ENCODE results near the gene MUTYH. TPM values are rescaled to one million over a fixed set of nuclear protein-coding genes. Genes with fewer than 3 reads are reported as not detected.

The MUTYH gene
- total RNA-seq, 1 donor from 2014 or later, result 6.6 TPM

- Histone ChIP-seq H3K27ac (ENCODE audit: low read depth, low read length) (no peak overlapping the region), H3K4me3 (ENCODE audit: insufficient read depth, low read depth, low read length) (no peak overlapping the region), H2AFZ (ENCODE audit: low read depth, low read length) (no peak overlapping the region), H3K79me2 (ENCODE audit: insufficient read depth, low read length) (no peaks in the 10 kb centered on the region), H3K36me3 (ENCODE audit: insufficient read depth, low read length) (peaks cover 10% of the 10 kb centered on the region), H3K27me3 (ENCODE audit: insufficient read depth, low read length) (no peaks in the 10 kb centered on the region), H3K9me3 (ENCODE audit: insufficient read depth, low read depth, low read length) (no peaks in the 10 kb centered on the region), H3K4me1 (ENCODE audit: insufficient read depth, low read length) (peaks cover 5% of the 10 kb centered on the region), H3K9ac (ENCODE audit: low read length) (no peak overlapping the region), H4K20me1 (ENCODE audit: insufficient read depth, low read length) (no peaks in the 10 kb centered on the region), H3K4me2 (ENCODE audit: low read length) (peak overlapping the region; percentile 31)
- no peak for DNase-seq (ENCODE audit: low read depth)
- FAIRE-seq, result no peak
- H3K27me3 Mint-ChIP-seq (ENCODE audit: low read depth, unreplicated experiment), result no peaks in the 10 kb centered on the region
- H3K4me1 Mint-ChIP-seq (ENCODE audit: low read depth, unreplicated experiment), result peaks cover 17% of the 10 kb centered on the region
- peak overlapping the region; percentile 83 for H3K27ac Mint-ChIP-seq (ENCODE audit: unreplicated experiment)
- H3K9me3 Mint-ChIP-seq (ENCODE audit: unreplicated experiment), result no peaks in the 10 kb centered on the region
- no peak overlapping the region for H3K4me3 Mint-ChIP-seq (ENCODE audit: unreplicated experiment)
- TF ChIP-seq EZH2 (IDR thresholded peaks at IDR 0.05; ENCODE audit: insufficient read depth, low read length) (no peak), CTCF (IDR thresholded peaks at IDR 0.05; ENCODE audit: insufficient read depth, low read depth, low read length) (no peak)
- peaks cover 13% of the 10 kb centered on the region for H3K36me3 Mint-ChIP-seq (ENCODE audit: low read depth, unreplicated experiment)
These were observed 8.3 kb upstream of the MUTYH start for GRCh38 chr1:45348609-45348965.

GRCh38 chr1:45348020-45348419, 7.8 kb upstream of the MUTYH start:
- TF ChIP-seq EZH2 (IDR thresholded peaks at IDR 0.05; ENCODE audit: insufficient read depth, low read length), result no peak
- TF ChIP-seq CTCF (IDR thresholded peaks at IDR 0.05; ENCODE audit: insufficient read depth, low read depth, low read length), result no peak
- Mint-ChIP-seq H3K4me3 (ENCODE audit: unreplicated experiment) (no peak overlapping the region), H3K9me3 (ENCODE audit: unreplicated experiment) (no peaks in the 10 kb centered on the region), H3K4me1 (ENCODE audit: low read depth, unreplicated experiment) (peaks cover 17% of the 10 kb centered on the region), H3K27ac (ENCODE audit: unreplicated experiment) (peak overlapping the region; percentile 83), H3K27me3 (ENCODE audit: low read depth, unreplicated experiment) (no peaks in the 10 kb centered on the region), H3K36me3 (ENCODE audit: low read depth, unreplicated experiment) (peaks cover 10% of the 10 kb centered on the region)
- no peak for FAIRE-seq
- H3K4me3 ChIP-seq (ENCODE audit: insufficient read depth, low read depth, low read length), result no peak overlapping the region
- no peak overlapping the region for H3K27ac ChIP-seq (ENCODE audit: low read depth, low read length)
- H3K9ac ChIP-seq (ENCODE audit: low read length), result no peak overlapping the region
- H2AFZ ChIP-seq (ENCODE audit: low read depth, low read length), result no peak overlapping the region
- no peaks in the 10 kb centered on the region for H3K9me3 ChIP-seq (ENCODE audit: insufficient read depth, low read depth, low read length)
- H3K4me1 ChIP-seq (ENCODE audit: insufficient read depth, low read length), result peaks cover 5% of the 10 kb centered on the region
- no peaks in the 10 kb centered on the region for H3K27me3 ChIP-seq (ENCODE audit: insufficient read depth, low read length)
- H3K4me2 ChIP-seq (ENCODE audit: low read length), result peak overlapping the region; percentile 31
- H4K20me1 ChIP-seq (ENCODE audit: insufficient read depth, low read length), result no peaks in the 10 kb centered on the region
- H3K36me3 ChIP-seq (ENCODE audit: insufficient read depth, low read length), result peaks cover 15% of the 10 kb centered on the region
- peak; percentile 22 for DNase-seq (ENCODE audit: low read depth)
- H3K79me2 ChIP-seq (ENCODE audit: insufficient read depth, low read length), result no peaks in the 10 kb centered on the region

- DNase-seq (ENCODE audit: low read depth) (no peak), FAIRE-seq (no peak)
- Mint-ChIP-seq H3K27me3 (ENCODE audit: low read depth, unreplicated experiment) (no peaks in the 10 kb centered on the region), H3K4me1 (ENCODE audit: low read depth, unreplicated experiment) (peaks cover 17% of the 10 kb centered on the region), H3K36me3 (ENCODE audit: low read depth, unreplicated experiment) (peaks cover 14% of the 10 kb centered on the region), H3K4me3 (ENCODE audit: unreplicated experiment) (no peak overlapping the region), H3K9me3 (ENCODE audit: unreplicated experiment) (no peaks in the 10 kb centered on the region), H3K27ac (ENCODE audit: unreplicated experiment) (no peak overlapping the region)
- Histone ChIP-seq H2AFZ (ENCODE audit: low read depth, low read length) (no peak overlapping the region), H3K27me3 (ENCODE audit: insufficient read depth, low read length) (no peaks in the 10 kb centered on the region), H3K9ac (ENCODE audit: low read length) (no peak overlapping the region), H4K20me1 (ENCODE audit: insufficient read depth, low read length) (no peaks in the 10 kb centered on the region), H3K9me3 (ENCODE audit: insufficient read depth, low read depth, low read length) (no peaks in the 10 kb centered on the region), H3K36me3 (ENCODE audit: insufficient read depth, low read length) (peaks cover 28% of the 10 kb centered on the region), H3K27ac (ENCODE audit: low read depth, low read length) (no peak overlapping the region), H3K79me2 (ENCODE audit: insufficient read depth, low read length) (peaks cover 8% of the 10 kb centered on the region), H3K4me3 (ENCODE audit: insufficient read depth, low read depth, low read length) (no peak overlapping the region), H3K4me2 (ENCODE audit: low read length) (no peak overlapping the region), H3K4me1 (ENCODE audit: insufficient read depth, low read length) (peaks cover 5% of the 10 kb centered on the region)
- TF ChIP-seq CTCF (IDR thresholded peaks at IDR 0.05; ENCODE audit: insufficient read depth, low read depth, low read length) (no peak), EZH2 (IDR thresholded peaks at IDR 0.05; ENCODE audit: insufficient read depth, low read length) (no peak)
These were observed 6.2 kb upstream of the MUTYH start for GRCh38 chr1:45346473-45346872.
